Mesendoderm (in vitro differentiated cells): ENCODE results near the gene DGKI.

Experiments
- DNase-seq: peaks from one replicate; pipeline ENCODE4 v3.0.0; 2013
- H2AK5ac ChIP-seq: 2 replicates; pipeline ENCODE4 v1.6.1; 2013; ENCODE audit warnings: low read length, inconsistent platforms
- H2BK120ac ChIP-seq: 2 replicates; pipeline ENCODE4 v1.6.1; 2013; ENCODE audit warnings: low read depth, mild to moderate bottlenecking, low read length, moderate library complexity, mixed read lengths
- H2BK15ac ChIP-seq: replicated peaks from 2 replicates; pipeline ENCODE4 v1.6.1; 2013; ENCODE audit warnings: low read depth, mild to moderate bottlenecking, moderate library complexity
- H2BK5ac ChIP-seq: 2 replicates; pipeline ENCODE4 v1.6.1; 2013; ENCODE audit warnings: low read length, inconsistent platforms
- H3K18ac ChIP-seq: 2 replicates; pipeline ENCODE4 v1.6.1; 2013; ENCODE audit warnings: mild to moderate bottlenecking, low read length, mixed read lengths
- H3K23ac ChIP-seq: one replicate; pipeline ENCODE4 v1.6.1; 2013; ENCODE audit warnings: low read length
- H3K27ac ChIP-seq: 2 replicates; pipeline ENCODE4 v1.5.1; 2013; ENCODE audit warnings: low read depth, mild to moderate bottlenecking, inconsistent platforms, low read length, moderate library complexity
- H3K27me3 ChIP-seq: 2 replicates; pipeline ENCODE4 v1.6.1; 2013; ENCODE audit warnings: low read length, control low read depth, mild to moderate bottlenecking, inconsistent platforms; ENCODE audit not compliant: insufficient read depth, poor library complexity
- H3K36me3 ChIP-seq: 2 replicates; pipeline ENCODE4 v1.6.1; 2013; ENCODE audit warnings: low read length, inconsistent platforms; ENCODE audit not compliant: control insufficient read depth, insufficient read depth
- H3K4ac ChIP-seq: one replicate; pipeline ENCODE4 v1.6.1; 2013; ENCODE audit warnings: low read depth, mild to moderate bottlenecking, low read length, moderate library complexity
- H3K4me1 ChIP-seq: 2 replicates; pipeline ENCODE4 v1.6.1; 2013; ENCODE audit warnings: low read depth, low read length, inconsistent platforms; ENCODE audit not compliant: control insufficient read depth
- H3K4me2 ChIP-seq: 2 replicates; pipeline ENCODE4 v1.6.1; 2013; ENCODE audit warnings: low read length
- H3K4me3 ChIP-seq: 2 replicates; pipeline ENCODE4 v1.5.1; 2013; ENCODE audit warnings: mild to moderate bottlenecking, low read length
- H3K56ac ChIP-seq: one replicate; pipeline ENCODE4 v1.6.1; 2013; ENCODE audit warnings: low read length
- H3K79me1 ChIP-seq: 2 replicates; pipeline ENCODE4 v1.6.1; 2013; ENCODE audit warnings: low read length, inconsistent platforms
- H3K79me2 ChIP-seq: 2 replicates; pipeline ENCODE4 v1.6.1; 2013; ENCODE audit warnings: mild to moderate bottlenecking, low read length; ENCODE audit not compliant: control insufficient read depth, insufficient read depth
- H3K9ac ChIP-seq: 2 replicates; pipeline ENCODE4 v1.6.1; 2013; ENCODE audit warnings: low read length, inconsistent platforms
- H4K5ac ChIP-seq: one replicate; pipeline ENCODE4 v1.6.1; 2013; ENCODE audit warnings: low read length
- H4K8ac ChIP-seq: one replicate; pipeline ENCODE4 v1.6.1; 2013; ENCODE audit warnings: low read depth, mild to moderate bottlenecking, control low read depth, low read length, moderate library complexity
- WGBS: extraction: QIAGEN DNeasy Blood & Tissue Kit; methylation state at CpG from one replicate; pipeline ENCODE4 v1.1.7; 2013; ENCODE audit warnings: low lambda C conversion rate, missing lambda C conversion rate; ENCODE audit not compliant: insufficient coverage; ENCODE audit errors: extremely low coverage; 5-methylcytosine and 5-hydroxymethylcytosine counted together

Gene DGKI

GRCh38 chr7:137462847-137463246 is 383.9 kb downstream of the DGKI start:
- Histone ChIP-seq H4K5ac (no peak overlapping the region), H3K56ac (no peak overlapping the region), H3K9ac (no peak overlapping the region), H3K4me2 (no peak overlapping the region), H3K23ac (no peak overlapping the region), H3K4ac (no peak overlapping the region), H3K4me3 (no peak overlapping the region), H2BK15ac (no peak overlapping the region), H2BK5ac (no peak overlapping the region), H3K79me2 (no peaks in the 10 kb centered on the region), H2AK5ac (no peak overlapping the region), H3K4me1 (no peaks in the 10 kb centered on the region), H2BK120ac (no peak overlapping the region), H3K36me3 (no peaks in the 10 kb centered on the region), H3K27me3 (no peaks in the 10 kb centered on the region), H3K79me1 (no peaks in the 10 kb centered on the region), H3K18ac (no peak overlapping the region), H3K27ac (no peak overlapping the region), H4K8ac (no peak overlapping the region)
- no peak for DNase-seq
- WGBS = no CpG with 5 or more reads among the region's 5 CpGs

- no CpG with 5 or more reads among the region's 4 CpGs for WGBS
These were observed 384.6 kb downstream of the DGKI start for GRCh38 chr7:137462074-137462715.

GRCh38 chr7:137458399-137458798 is 388.4 kb downstream of the DGKI start:
- H3K36me3 ChIP-seq = no peaks in the 10 kb centered on the region
- no peak overlapping the region for H3K4me3 ChIP-seq
- no peak for DNase-seq
- no CpG with 5 or more reads among the region's 2 CpGs for WGBS
- H3K9ac ChIP-seq = no peak overlapping the region
- H2BK5ac ChIP-seq = no peak overlapping the region
- H2BK120ac ChIP-seq = no peak overlapping the region
- no peak overlapping the region for H3K4ac ChIP-seq
- H3K4me1 ChIP-seq = no peaks in the 10 kb centered on the region
- H3K18ac ChIP-seq = no peak overlapping the region
- no peak overlapping the region for H3K56ac ChIP-seq
- no peak overlapping the region for H4K5ac ChIP-seq
- no peaks in the 10 kb centered on the region for H3K79me2 ChIP-seq
- no peak overlapping the region for H3K4me2 ChIP-seq
- no peak overlapping the region for H2AK5ac ChIP-seq
- no peaks in the 10 kb centered on the region for H3K79me1 ChIP-seq
- H3K27me3 ChIP-seq = no peaks in the 10 kb centered on the region
- no peak overlapping the region for H4K8ac ChIP-seq
- no peak overlapping the region for H3K23ac ChIP-seq
- no peak overlapping the region for H2BK15ac ChIP-seq
- no peak overlapping the region for H3K27ac ChIP-seq

More at GRCh38 chr7:137462074-137462715, 384.6 kb downstream of the DGKI start:
- Histone ChIP-seq H3K36me3 (no peaks in the 10 kb centered on the region), H3K4me3 (no peak overlapping the region), H2BK15ac (no peak overlapping the region), H3K4me1 (no peaks in the 10 kb centered on the region), H4K5ac (no peak overlapping the region), H3K23ac (no peak overlapping the region), H3K18ac (no peak overlapping the region), H2BK120ac (no peak overlapping the region), H2AK5ac (no peak overlapping the region), H3K4ac (no peak overlapping the region), H3K79me1 (no peaks in the 10 kb centered on the region), H3K4me2 (no peak overlapping the region), H3K27me3 (no peaks in the 10 kb centered on the region), H3K27ac (no peak overlapping the region), H3K9ac (no peak overlapping the region), H3K79me2 (no peaks in the 10 kb centered on the region), H4K8ac (no peak overlapping the region), H2BK5ac (no peak overlapping the region), H3K56ac (no peak overlapping the region)
- DNase-seq = no peak

GRCh38 chr7:137454767-137455166 is 392.0 kb downstream of the DGKI start:
- Histone ChIP-seq H3K79me1 (no peaks in the 10 kb centered on the region), H3K23ac (no peak overlapping the region), H2BK5ac (no peak overlapping the region), H3K4ac (no peak overlapping the region), H2BK120ac (no peak overlapping the region), H3K27me3 (no peaks in the 10 kb centered on the region), H4K8ac (no peak overlapping the region), H3K9ac (no peak overlapping the region), H2AK5ac (no peak overlapping the region), H3K36me3 (no peaks in the 10 kb centered on the region), H2BK15ac (peak overlapping the region; percentile 36), H3K27ac (no peak overlapping the region), H3K79me2 (no peaks in the 10 kb centered on the region), H3K4me1 (no peaks in the 10 kb centered on the region), H4K5ac (no peak overlapping the region), H3K4me3 (no peak overlapping the region), H3K4me2 (no peak overlapping the region), H3K18ac (peak overlapping the region; percentile 51), H3K56ac (no peak overlapping the region)
- peak; percentile 80 for DNase-seq
- WGBS = no CpG with 5 or more reads among the region's 6 CpGs

- H4K5ac ChIP-seq = no peak overlapping the region
- no peaks in the 10 kb centered on the region for H3K4me1 ChIP-seq
- H3K4me2 ChIP-seq = no peak overlapping the region
- peak overlapping the region; percentile 36 for H2BK15ac ChIP-seq
- H3K79me1 ChIP-seq = no peaks in the 10 kb centered on the region
- H3K56ac ChIP-seq = no peak overlapping the region
- peak overlapping the region; percentile 51 for H3K18ac ChIP-seq
- no peaks in the 10 kb centered on the region for H3K79me2 ChIP-seq
- H3K36me3 ChIP-seq = no peaks in the 10 kb centered on the region
- H3K4me3 ChIP-seq = no peak overlapping the region
- no peak overlapping the region for H3K23ac ChIP-seq
- WGBS = no CpG with 5 or more reads among the region's 5 CpGs
- H3K9ac ChIP-seq = no peak overlapping the region
- peak; percentile 68 for DNase-seq
- H3K4ac ChIP-seq = no peak overlapping the region
- H4K8ac ChIP-seq = no peak overlapping the region
- H2BK120ac ChIP-seq = no peak overlapping the region
- no peaks in the 10 kb centered on the region for H3K27me3 ChIP-seq
- H2AK5ac ChIP-seq = no peak overlapping the region
- no peak overlapping the region for H3K27ac ChIP-seq
- H2BK5ac ChIP-seq = no peak overlapping the region
These were observed 392.5 kb downstream of the DGKI start for GRCh38 chr7:137454246-137454724.

- Histone ChIP-seq H4K8ac (no peak overlapping the region), H4K5ac (no peak overlapping the region), H3K79me1 (no peaks in the 10 kb centered on the region), H3K23ac (no peak overlapping the region), H3K4me1 (no peaks in the 10 kb centered on the region), H3K18ac (no peak overlapping the region), H3K27ac (no peak overlapping the region), H2BK120ac (no peak overlapping the region), H3K36me3 (no peaks in the 10 kb centered on the region), H3K79me2 (no peaks in the 10 kb centered on the region), H3K4me3 (no peak overlapping the region), H2BK15ac (no peak overlapping the region), H2AK5ac (no peak overlapping the region), H3K27me3 (no peaks in the 10 kb centered on the region), H3K9ac (no peak overlapping the region), H2BK5ac (no peak overlapping the region), H3K56ac (no peak overlapping the region), H3K4ac (no peak overlapping the region), H3K4me2 (no peak overlapping the region)
- no peak for DNase-seq
- whole genome bisulfite sequencing = no CpG with 5 or more reads among the region's 2 CpGs
These were observed 393.4 kb downstream of the DGKI start for GRCh38 chr7:137453356-137453755.
